ENCODE measurements around the gene DLG2.

DLG2 gene

DNA sequence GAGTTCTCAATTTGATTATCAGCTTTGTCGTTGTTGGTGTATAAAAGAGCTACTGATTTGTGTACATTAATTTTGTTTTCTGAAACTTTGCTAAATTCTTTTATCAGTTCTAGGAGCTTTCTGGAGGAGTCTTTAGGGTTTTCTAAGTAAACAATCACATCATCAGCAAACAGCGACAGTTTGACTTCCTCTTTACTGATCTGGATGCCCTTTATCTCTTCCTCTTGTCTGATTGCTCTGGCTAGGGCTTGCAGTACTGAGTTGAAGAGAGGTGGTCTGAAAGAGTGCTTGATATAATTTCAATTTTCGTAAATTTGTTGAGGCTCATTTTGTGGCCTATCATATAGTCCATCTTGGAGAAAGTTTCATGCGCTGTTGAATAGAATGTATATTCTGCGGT lies 213.0 kb downstream of the DLG2 start:
- no peaks in the 10 kb centered on the region for H3K4me1 ChIP-seq (ENCODE audit: low read length)
- H3K4me2 ChIP-seq (ENCODE audit: low read depth, low read length) = no peak overlapping the region
- no peaks in the 10 kb centered on the region for H3K36me3 ChIP-seq (replicated peaks; ENCODE audit: insufficient read depth, low read length)
- TF ChIP-seq EZH2 (optimal IDR thresholded peaks at IDR 0.05; ENCODE audit: low read depth, low read length) (no peak), EZH2phosphoT487 (IDR thresholded peaks at IDR 0.05; ENCODE audit: low read length) (no peak)
- TF ChIP-seq, protein P1, sequence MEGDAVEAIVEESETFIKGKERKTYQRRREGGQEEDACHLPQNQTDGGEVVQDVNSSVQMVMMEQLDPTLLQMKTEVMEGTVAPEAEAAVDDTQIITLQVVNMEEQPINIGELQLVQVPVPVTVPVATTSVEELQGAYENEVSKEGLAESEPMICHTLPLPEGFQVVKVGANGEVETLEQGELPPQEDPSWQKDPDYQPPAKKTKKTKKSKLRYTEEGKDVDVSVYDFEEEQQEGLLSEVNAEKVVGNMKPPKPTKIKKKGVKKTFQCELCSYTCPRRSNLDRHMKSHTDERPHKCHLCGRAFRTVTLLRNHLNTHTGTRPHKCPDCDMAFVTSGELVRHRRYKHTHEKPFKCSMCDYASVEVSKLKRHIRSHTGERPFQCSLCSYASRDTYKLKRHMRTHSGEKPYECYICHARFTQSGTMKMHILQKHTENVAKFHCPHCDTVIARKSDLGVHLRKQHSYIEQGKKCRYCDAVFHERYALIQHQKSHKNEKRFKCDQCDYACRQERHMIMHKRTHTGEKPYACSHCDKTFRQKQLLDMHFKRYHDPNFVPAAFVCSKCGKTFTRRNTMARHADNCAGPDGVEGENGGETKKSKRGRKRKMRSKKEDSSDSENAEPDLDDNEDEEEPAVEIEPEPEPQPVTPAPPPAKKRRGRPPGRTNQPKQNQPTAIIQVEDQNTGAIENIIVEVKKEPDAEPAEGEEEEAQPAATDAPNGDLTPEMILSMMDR (IDR thresholded peaks at IDR 0.05; ENCODE audit: low read length) = no peak
- no peak overlapping the region for H3K4me3 ChIP-seq (ENCODE audit: low read length)
- H3F3A ChIP-seq (ENCODE audit: insufficient read depth, low read length) = no peaks in the 10 kb centered on the region
- no peak overlapping the region for H2AFZ ChIP-seq (ENCODE audit: low read length)
- no peaks in the 10 kb centered on the region for H3K79me2 ChIP-seq (ENCODE audit: low read length)
- no peaks in the 10 kb centered on the region for H3K27me3 ChIP-seq (replicated peaks; ENCODE audit: insufficient read depth, low read length)
- DNase-seq = no peak
- no peaks in the 10 kb centered on the region for H3K9me2 ChIP-seq (replicated peaks; ENCODE audit: insufficient read depth, low read length)
- no peaks in the 10 kb centered on the region for H4K20me1 ChIP-seq (ENCODE audit: insufficient read depth, low read length)
- H3K27ac ChIP-seq (ENCODE audit: low read length) = no peak overlapping the region
- no peaks in the 10 kb centered on the region for H3K9me3 ChIP-seq (replicated peaks; ENCODE audit: insufficient read depth, low read length)
- H3K9ac ChIP-seq (ENCODE audit: low read length) = no peak overlapping the region

DNA sequence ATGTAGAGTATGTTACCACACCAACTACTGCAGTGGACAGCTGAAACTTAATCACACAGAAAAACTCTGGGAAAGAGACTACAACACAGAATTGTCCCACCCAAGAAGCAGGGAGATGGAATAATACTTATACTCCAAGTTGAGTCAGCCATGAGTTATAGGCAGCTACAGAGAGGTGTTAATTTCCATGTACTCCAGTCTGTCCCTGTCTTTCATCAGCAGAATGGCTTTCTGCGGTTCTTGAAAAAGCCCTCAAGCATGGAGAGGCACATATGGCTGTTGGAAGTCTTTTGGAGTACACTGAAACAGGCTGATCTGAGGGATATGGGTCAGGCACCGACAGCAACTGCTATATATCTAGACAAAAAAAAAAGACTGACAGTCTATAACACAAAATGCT lies 219.5 kb downstream of the DLG2 start:
- H3K9me2 ChIP-seq (replicated peaks; ENCODE audit: insufficient read depth, low read length) = no peaks in the 10 kb centered on the region
- no peaks in the 10 kb centered on the region for H3K36me3 ChIP-seq (replicated peaks; ENCODE audit: insufficient read depth, low read length)
- no peaks in the 10 kb centered on the region for H3K9me3 ChIP-seq (replicated peaks; ENCODE audit: insufficient read depth, low read length)
- no peak overlapping the region for H3K9ac ChIP-seq (ENCODE audit: low read length)
- no peaks in the 10 kb centered on the region for H3K79me2 ChIP-seq (ENCODE audit: low read length)
- no peak overlapping the region for H3K4me3 ChIP-seq (ENCODE audit: low read length)
- no peaks in the 10 kb centered on the region for H3K27me3 ChIP-seq (replicated peaks; ENCODE audit: insufficient read depth, low read length)
- H3K4me1 ChIP-seq (ENCODE audit: low read length) = no peaks in the 10 kb centered on the region
- no peaks in the 10 kb centered on the region for H4K20me1 ChIP-seq (ENCODE audit: insufficient read depth, low read length)
- no peak for DNase-seq
- TF ChIP-seq, protein P1 (IDR thresholded peaks at IDR 0.05; ENCODE audit: low read length) = no peak
- TF ChIP-seq EZH2 (optimal IDR thresholded peaks at IDR 0.05; ENCODE audit: low read depth, low read length) (no peak), EZH2phosphoT487 (IDR thresholded peaks at IDR 0.05; ENCODE audit: low read length) (no peak)
- H2AFZ ChIP-seq (ENCODE audit: low read length) = no peak overlapping the region
- no peaks in the 10 kb centered on the region for H3F3A ChIP-seq (ENCODE audit: insufficient read depth, low read length)
- H3K27ac ChIP-seq (ENCODE audit: low read length) = no peak overlapping the region
- H3K4me2 ChIP-seq (ENCODE audit: low read depth, low read length) = no peak overlapping the region

DNA sequence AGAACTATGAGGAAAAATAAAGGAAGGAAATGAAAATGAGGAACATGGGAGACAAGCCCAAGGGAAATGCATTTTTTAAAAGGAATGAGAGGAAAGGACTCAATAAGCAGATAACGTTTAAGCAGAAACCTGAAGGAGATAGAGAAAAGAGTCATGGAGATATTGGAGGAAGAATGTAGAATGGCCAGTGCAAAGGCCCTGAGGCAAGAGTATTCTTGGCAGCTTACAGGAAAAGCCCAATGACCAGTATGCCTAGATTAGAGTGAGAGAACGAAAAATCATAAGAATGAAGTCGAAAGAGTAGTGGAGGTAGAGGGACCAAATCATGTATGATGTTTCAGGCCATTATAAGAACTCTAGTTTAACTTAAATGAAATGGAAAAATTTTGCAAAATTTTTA lies 220.3 kb downstream of the DLG2 start:
- Histone ChIP-seq H2AFZ (ENCODE audit: low read length) (no peak overlapping the region), H4K20me1 (ENCODE audit: insufficient read depth, low read length) (no peaks in the 10 kb centered on the region), H3K4me2 (ENCODE audit: low read depth, low read length) (no peak overlapping the region), H3F3A (ENCODE audit: insufficient read depth, low read length) (no peaks in the 10 kb centered on the region), H3K36me3 (replicated peaks; ENCODE audit: insufficient read depth, low read length) (no peaks in the 10 kb centered on the region), H3K27ac (ENCODE audit: low read length) (no peak overlapping the region), H3K9ac (ENCODE audit: low read length) (no peak overlapping the region), H3K9me2 (replicated peaks; ENCODE audit: insufficient read depth, low read length) (no peaks in the 10 kb centered on the region), H3K27me3 (replicated peaks; ENCODE audit: insufficient read depth, low read length) (no peaks in the 10 kb centered on the region), H3K9me3 (replicated peaks; ENCODE audit: insufficient read depth, low read length) (no peaks in the 10 kb centered on the region), H3K4me3 (ENCODE audit: low read length) (no peak overlapping the region), H3K4me1 (ENCODE audit: low read length) (no peaks in the 10 kb centered on the region), H3K79me2 (ENCODE audit: low read length) (no peaks in the 10 kb centered on the region)
- TF ChIP-seq, protein P1 (IDR thresholded peaks at IDR 0.05; ENCODE audit: low read length) = no peak
- no peak for TF ChIP-seq EZH2 (optimal IDR thresholded peaks at IDR 0.05; ENCODE audit: low read depth, low read length)
- no peak for DNase-seq

All from MM.1S (cell line).